Lung (tissue), 12 donors: ENCODE measurements around the gene SETBP1. TPM values are rescaled to one million over a fixed set of nuclear protein-coding genes. Genes with fewer than 3 reads are reported as not detected.

Experiments used
- ATAC-seq: fragments of 200-7000 bp; cut with Tn5 transposase; one replicate; pipeline ENCODE4 v1.9.1; 2020; ENCODE audit warnings: moderate number of reproducible peaks; ENCODE audit not compliant: insufficient read depth, low FRiP score
- DNase-seq, 3 donors: peaks; one replicate each; pipeline ENCODE4 v3.0.0-alpha.2; 2013 to 2017
- H3K27ac ChIP-seq, 2 donors: one replicate each; pipeline ENCODE4 v1.5.1; 2013; ENCODE audit warnings: mild to moderate bottlenecking in 2 of 2, moderate library complexity in 2 of 2, control low read depth in 1 of 2, inconsistent platforms in 1 of 2, low read depth in 1 of 2, low read length in 1 of 2
- H3K27me3 ChIP-seq, 3 donors: one replicate each; pipeline ENCODE4 v1.5.1; 2013; ENCODE audit warnings: low read length in 2 of 3; ENCODE audit not compliant: control insufficient read depth in 3 of 3, insufficient read depth in 3 of 3
- H3K36me3 ChIP-seq, 4 donors: one replicate each; pipeline ENCODE4 v1.5.1; 2013; ENCODE audit warnings: low read length in 4 of 4, mild to moderate bottlenecking in 1 of 4, moderate library complexity in 1 of 4; ENCODE audit not compliant: control insufficient read depth in 4 of 4, insufficient read depth in 4 of 4
- H3K4me1 ChIP-seq, 5 donors: one replicate each; pipeline ENCODE4 v1.5.1; 2013; ENCODE audit warnings: low read length in 5 of 5, mild to moderate bottlenecking in 2 of 5, moderate library complexity in 1 of 5; ENCODE audit not compliant: control insufficient read depth in 5 of 5, insufficient read depth in 5 of 5
- H3K4me3 ChIP-seq: one replicate; pipeline ENCODE4 v1.5.1; 2013; ENCODE audit warnings: mild to moderate bottlenecking, control low read depth, moderate library complexity
- H3K9ac ChIP-seq, 2 donors: one replicate each; pipeline ENCODE4 v1.5.1; 2013; ENCODE audit warnings: low read length in 2 of 2, control low read depth in 1 of 2; ENCODE audit not compliant: insufficient read depth in 1 of 2
- H3K9me3 ChIP-seq, 4 donors: one replicate each; pipeline ENCODE4 v1.5.1; 2013; ENCODE audit warnings: low read length in 3 of 4, mild to moderate bottlenecking in 1 of 4, moderate library complexity in 1 of 4; ENCODE audit not compliant: control insufficient read depth in 4 of 4, insufficient read depth in 3 of 4
- WGBS, 2 donors: extraction: QIAGEN DNeasy Blood & Tissue Kit; methylation state at CpG; one replicate each; pipeline ENCODE4 v1.1.7; 2013; 5-methylcytosine and 5-hydroxymethylcytosine counted together
- polyA plus RNA-seq, 2 donors: library from polyadenylated mRNA; stranded (reverse); fragments of 200-250 nt; gene quantifications; one replicate each; pipeline ENCODE4 v1.2.1, GENCODE V29; 2013
- total RNA-seq, 2 donors: library from RNA; depleted of rRNA in 1 of 2; stranded (reverse); fragments of >200 nt in 1 of 2; gene quantifications; one replicate each; pipeline ENCODE4 v1.2.1, GENCODE V29; 2014 to 2021
- TF ChIP-seq, protein P1 (sequence below): IDR thresholded peaks from 2 replicates; pipeline ENCODE4 v1.5.1; 2012; ENCODE audit warnings: mild to moderate bottlenecking; ENCODE audit errors: control extremely low read depth, extremely low read depth
- donor health status: control.
- donor health status: control.
- donor health status: Bipolar disorder and iron deficiency.
- donor health status: healthy.
- donor health status: DM: yes; HTN: yes; CAD: no.

Gene SETBP1
- total and polyA plus RNA-seq, 4 donors, result 1.6 to 43.8 (median 16.6) TPM

DNA sequence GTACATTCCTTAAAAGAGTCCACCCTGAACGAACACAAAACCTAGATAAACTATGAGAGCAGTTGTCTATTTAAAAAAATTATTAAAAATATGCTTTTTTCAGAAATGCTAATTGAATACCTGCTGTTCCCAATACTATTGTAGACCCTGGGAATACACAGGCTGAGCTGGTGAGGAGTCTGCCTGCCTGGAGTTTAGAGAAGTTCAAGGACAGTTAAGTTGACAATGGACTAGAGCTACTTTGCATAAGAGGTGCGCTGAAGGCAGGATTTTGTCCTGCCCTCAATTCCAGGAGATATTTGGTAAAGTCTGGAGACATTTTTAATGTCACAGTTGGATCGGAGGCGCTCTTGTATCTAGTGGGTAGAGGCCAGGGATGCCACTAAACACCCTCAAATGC is 110.2 kb downstream of the SETBP1 start:
- Histone ChIP-seq H3K9ac (no peak overlapping the region), H3K27ac (no peak overlapping the region)

DNA sequence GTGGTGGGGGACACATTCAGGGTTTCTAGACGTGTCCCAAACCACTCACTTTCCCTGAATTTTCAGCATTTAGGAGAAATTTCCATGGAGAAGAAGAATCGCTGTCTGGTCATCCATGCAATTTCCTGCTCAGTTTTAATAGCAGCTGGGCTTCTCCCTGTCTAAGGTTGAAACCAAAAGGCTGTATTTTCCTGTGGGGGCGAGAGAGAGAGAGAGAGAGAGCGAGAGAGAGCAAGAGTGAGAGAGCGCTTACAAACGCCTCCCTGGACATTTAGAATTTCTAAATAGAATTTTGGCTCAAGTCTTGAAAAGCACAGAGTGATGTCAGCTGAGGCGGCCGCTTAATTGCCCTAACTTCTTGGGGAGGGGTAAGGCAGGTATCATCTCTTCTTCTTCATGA is 110.8 kb downstream of the SETBP1 start:
- WGBS, 2 donors, result 79 to 83% methylated on average over 8 of the region's 8 CpGs
- H3K4me1 ChIP-seq, result peaks cover 6 to 41% (median 23%) of the 10 kb centered on the region in 5 donors
- no peaks in the 10 kb centered on the region for H3K27me3 ChIP-seq
- H3K9me3 ChIP-seq, result no peaks in the 10 kb centered on the region
- peaks cover 0 to 3% (median under 1%) of the 10 kb centered on the region in 4 donors for H3K36me3 ChIP-seq
- H3K27ac ChIP-seq, result no peak overlapping the region
- TF ChIP-seq, protein P1, sequence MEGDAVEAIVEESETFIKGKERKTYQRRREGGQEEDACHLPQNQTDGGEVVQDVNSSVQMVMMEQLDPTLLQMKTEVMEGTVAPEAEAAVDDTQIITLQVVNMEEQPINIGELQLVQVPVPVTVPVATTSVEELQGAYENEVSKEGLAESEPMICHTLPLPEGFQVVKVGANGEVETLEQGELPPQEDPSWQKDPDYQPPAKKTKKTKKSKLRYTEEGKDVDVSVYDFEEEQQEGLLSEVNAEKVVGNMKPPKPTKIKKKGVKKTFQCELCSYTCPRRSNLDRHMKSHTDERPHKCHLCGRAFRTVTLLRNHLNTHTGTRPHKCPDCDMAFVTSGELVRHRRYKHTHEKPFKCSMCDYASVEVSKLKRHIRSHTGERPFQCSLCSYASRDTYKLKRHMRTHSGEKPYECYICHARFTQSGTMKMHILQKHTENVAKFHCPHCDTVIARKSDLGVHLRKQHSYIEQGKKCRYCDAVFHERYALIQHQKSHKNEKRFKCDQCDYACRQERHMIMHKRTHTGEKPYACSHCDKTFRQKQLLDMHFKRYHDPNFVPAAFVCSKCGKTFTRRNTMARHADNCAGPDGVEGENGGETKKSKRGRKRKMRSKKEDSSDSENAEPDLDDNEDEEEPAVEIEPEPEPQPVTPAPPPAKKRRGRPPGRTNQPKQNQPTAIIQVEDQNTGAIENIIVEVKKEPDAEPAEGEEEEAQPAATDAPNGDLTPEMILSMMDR, result no peak
- ATAC-seq (no peak), DNase-seq (peak; percentile 45 to 78 (median 78))
- H3K4me3 ChIP-seq, result no peak overlapping the region
- no peak overlapping the region for H3K9ac ChIP-seq

More for the DNA sequence above, 110.2 kb downstream of the SETBP1 start:
- H3K36me3 ChIP-seq, result peaks cover 0 to 3% (median under 1%) of the 10 kb centered on the region in 4 donors
- H3K4me3 ChIP-seq, result no peak overlapping the region
- peaks cover 6 to 43% (median 23%) of the 10 kb centered on the region in 5 donors for H3K4me1 ChIP-seq
- TF ChIP-seq, protein P1, result no peak
- no peak for ATAC-seq
- 89 to 92% methylated on average over 4 of the region's 4 CpGs for WGBS, 2 donors
- no peak for DNase-seq
- H3K9me3 ChIP-seq, result no peaks in the 10 kb centered on the region
- no peaks in the 10 kb centered on the region for H3K27me3 ChIP-seq

DNA sequence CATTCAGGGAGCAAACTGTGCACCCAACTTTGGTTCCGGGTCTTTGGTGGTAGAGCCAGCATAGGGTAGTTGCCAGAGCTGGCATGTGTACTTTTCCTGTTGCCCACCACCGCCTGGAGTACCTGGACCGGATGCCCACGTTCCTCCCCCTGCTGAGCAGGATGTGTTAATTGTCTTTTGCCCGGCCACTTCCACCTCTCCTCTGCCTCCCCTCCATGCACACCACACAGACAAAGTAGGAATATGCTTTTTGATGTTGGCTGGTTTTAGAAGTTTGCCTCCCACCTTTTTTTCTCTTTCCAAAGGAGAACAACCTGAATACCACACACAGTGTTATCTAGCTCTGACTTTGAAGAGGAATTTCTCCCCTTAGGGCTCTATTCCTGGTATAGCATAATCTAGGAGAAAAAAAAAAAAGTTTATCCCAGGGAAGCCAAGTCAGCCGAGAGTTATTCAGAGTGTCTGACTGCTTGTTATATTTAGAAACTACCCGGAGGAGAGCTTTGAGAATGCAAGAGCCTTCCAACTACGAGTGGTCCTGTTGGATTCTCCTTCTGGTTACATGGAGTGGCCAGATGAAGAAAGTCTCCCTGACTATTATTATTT is 111.9 kb downstream of the SETBP1 start:
- peak in 1 of 3 donors; percentile 53 for DNase-seq
- peaks cover 7 to 42% (median 23%) of the 10 kb centered on the region in 5 donors for H3K4me1 ChIP-seq
- H3K9ac ChIP-seq, result peak overlapping the region in 1 of 2 donors; percentile 19
- ATAC-seq, result no peak
- no peak overlapping the region for H3K4me3 ChIP-seq
- H3K27me3 ChIP-seq, result no peaks in the 10 kb centered on the region
- H3K9me3 ChIP-seq, result no peaks in the 10 kb centered on the region
- WGBS, 2 donors, result 45 to 63% methylated on average over 8 of the region's 8 CpGs
- H3K27ac ChIP-seq, result peak overlapping the region; percentile 52 to 62
- peaks cover 0 to 3% (median under 1%) of the 10 kb centered on the region in 4 donors for H3K36me3 ChIP-seq
- TF ChIP-seq, protein P1, result no peak

DNA sequence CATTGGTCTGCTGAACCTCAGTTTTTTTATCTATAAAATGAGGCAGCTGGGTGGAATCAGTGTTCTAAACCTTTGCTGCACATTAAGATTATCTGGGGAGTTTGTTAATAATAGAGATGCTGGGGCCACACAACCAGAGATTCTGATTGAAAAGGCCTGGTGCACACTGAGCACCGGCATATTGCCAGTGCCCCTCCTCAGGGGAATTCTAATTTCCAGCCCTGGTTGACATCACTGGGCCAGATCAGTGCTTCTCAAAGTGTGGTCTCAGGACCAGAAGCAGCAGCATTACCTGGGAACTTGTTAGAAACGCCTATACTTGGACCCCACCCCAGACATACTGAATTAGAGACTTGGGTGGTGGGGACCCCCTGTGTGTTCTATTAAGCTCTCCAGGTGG is 112.5 kb downstream of the SETBP1 start:
- Histone ChIP-seq H3K4me1 (peaks cover 7 to 42% (median 23%) of the 10 kb centered on the region in 5 donors), H3K4me3 (no peak overlapping the region), H3K27me3 (no peaks in the 10 kb centered on the region), H3K36me3 (peaks cover 0 to 3% (median under 1%) of the 10 kb centered on the region in 4 donors), H3K9me3 (no peaks in the 10 kb centered on the region), H3K27ac (peak overlapping the region in 1 of 2 donors; percentile 62), H3K9ac (no peak overlapping the region)
- TF ChIP-seq, protein P1, result no peak
- DNase-seq (no peak), ATAC-seq (no peak)
- 88 to 93% methylated on average over 2 of the region's 2 CpGs for WGBS, 2 donors
